SK-N-MC (cell line): ENCODE results near the gene SETD1A.

Experiments
- DNase-seq: peaks from one replicate; pipeline ENCODE4 v3.0.0-alpha.2; 2011; ENCODE audit warnings: low read depth, low spot score
- H3K27ac ChIP-seq: fragments of 200-600 bp; sonication (generic); 2 replicates; pipeline ENCODE4 v1.5.1; 2016; ENCODE audit warnings: mixed run types
- H3K36me3 ChIP-seq: fragments of 200-600 bp; sonication (generic); 2 replicates; pipeline ENCODE4 v1.6.1; 2017; ENCODE audit warnings: antibody characterized with exemption, low read length, mixed read lengths; ENCODE audit not compliant: insufficient read depth
- H3K4me3 ChIP-seq: fragments of 200-600 bp; sonication (generic); 2 replicates; pipeline ENCODE4 v1.5.1; 2016
- H3K9ac ChIP-seq: fragments of 200-600 bp; sonication (generic); 2 replicates; pipeline ENCODE4 v1.8.0; 2017; ENCODE audit warnings: mixed run types, mixed read lengths; ENCODE audit not compliant: insufficient read length
- H3K9me3 ChIP-seq: fragments of 200-600 bp; sonication (generic); 2 replicates; pipeline ENCODE4 v1.6.1; 2017; ENCODE audit warnings: low read depth, mild to moderate bottlenecking, antibody characterized with exemption, low read length, moderate library complexity, mixed read lengths
- EZH2 ChIP-seq: fragments of 200-600 bp; sonication (generic); IDR thresholded peaks from one replicate; pipeline ENCODE4 v1.6.1; 2017; ENCODE audit warnings: antibody characterized with exemption
- FOXP2 ChIP-seq: optimal IDR thresholded peaks from 2 replicates; pipeline ENCODE3; 2011; ENCODE audit warnings: mild to moderate bottlenecking, moderate library complexity; ENCODE audit not compliant: insufficient read depth; ENCODE audit errors: extremely low read length, control extremely low read depth
- POLR2AphosphoS5 ChIP-seq: IDR thresholded peaks from 2 replicates; pipeline ENCODE4 v1.6.1; 2012; ENCODE audit warnings: mild to moderate bottlenecking, low read depth, low read length, borderline replicate concordance

SETD1A gene

DNA sequence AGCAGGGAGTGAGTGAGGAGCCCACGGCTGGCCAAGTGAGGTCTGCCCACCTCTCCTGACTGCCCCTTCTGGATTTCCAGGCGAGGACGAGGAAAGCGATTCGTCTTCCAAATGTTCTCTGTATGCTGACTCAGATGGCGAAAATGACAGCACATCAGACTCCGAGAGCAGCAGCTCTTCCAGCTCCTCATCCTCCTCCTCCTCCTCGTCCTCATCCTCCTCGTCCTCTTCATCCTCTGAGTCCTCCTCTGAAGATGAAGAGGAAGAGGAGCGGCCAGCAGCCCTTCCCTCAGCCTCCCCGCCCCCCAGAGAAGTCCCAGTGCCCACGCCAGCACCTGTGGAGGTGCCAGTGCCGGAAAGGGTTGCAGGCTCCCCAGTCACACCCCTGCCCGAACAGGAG lies 13.7 kb downstream of the SETD1A start:
- H3K9me3 ChIP-seq = no peaks in the 10 kb centered on the region
- H3K4me3 ChIP-seq = no peak overlapping the region
- no peak for TF ChIP-seq FOXP2
- no peak for TF ChIP-seq POLR2AphosphoS5
- TF ChIP-seq EZH2 = no peak
- no peak overlapping the region for H3K9ac ChIP-seq
- no peak for DNase-seq
- H3K36me3 ChIP-seq = peaks cover 69% of the 10 kb centered on the region
- H3K27ac ChIP-seq = no peak overlapping the region

DNA sequence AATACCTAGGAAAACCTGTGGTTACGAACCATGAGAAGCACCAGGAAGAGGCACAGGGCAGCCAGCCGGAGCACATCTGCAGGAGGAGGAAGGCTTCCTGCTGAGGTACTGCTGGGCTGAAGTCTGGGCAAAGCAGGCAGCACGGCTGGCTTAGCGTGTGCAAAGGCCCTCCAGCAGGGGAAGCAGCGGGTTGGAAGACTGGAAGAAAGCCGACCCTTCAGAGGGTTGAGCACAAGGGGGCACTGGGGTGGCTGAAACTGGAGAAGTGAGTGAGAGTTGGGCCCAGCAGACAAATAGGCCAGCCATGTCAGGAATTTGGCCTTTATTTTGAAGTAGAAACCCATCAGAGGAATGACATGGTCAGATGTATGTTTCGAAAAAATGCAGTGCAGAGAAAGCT lies 15.3 kb downstream of the SETD1A start:
- no peak overlapping the region for H3K9ac ChIP-seq
- no peak for DNase-seq
- TF ChIP-seq EZH2 (no peak), POLR2AphosphoS5 (no peak), FOXP2 (no peak)
- peaks cover 69% of the 10 kb centered on the region for H3K36me3 ChIP-seq
- H3K9me3 ChIP-seq = no peaks in the 10 kb centered on the region
- H3K4me3 ChIP-seq = no peak overlapping the region
- no peak overlapping the region for H3K27ac ChIP-seq

DNA sequence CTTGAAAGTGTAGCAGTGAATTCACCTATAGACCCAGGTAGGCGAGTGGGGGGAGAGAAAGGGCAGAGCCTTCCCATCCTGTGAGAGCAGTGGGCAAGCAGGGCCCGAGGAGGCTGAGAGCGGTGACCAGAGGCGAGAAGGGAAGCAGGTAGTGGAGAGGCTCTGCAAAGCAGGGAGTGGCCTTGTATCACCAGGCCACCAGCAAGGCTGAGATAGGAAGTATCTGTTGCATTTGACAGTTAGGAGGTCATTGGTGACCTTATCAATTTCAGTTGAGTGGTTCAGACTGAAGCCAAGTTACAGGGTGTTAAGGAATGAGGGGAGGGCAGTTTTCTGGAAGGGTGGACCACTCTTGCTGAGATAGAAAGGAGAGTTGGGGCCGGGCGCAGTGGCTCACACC lies 16.8 kb downstream of the SETD1A start:
- no peak for TF ChIP-seq POLR2AphosphoS5
- TF ChIP-seq FOXP2 = no peak
- no peak for TF ChIP-seq EZH2
- Histone ChIP-seq H3K36me3 (peaks cover 68% of the 10 kb centered on the region), H3K9me3 (no peaks in the 10 kb centered on the region), H3K27ac (no peak overlapping the region), H3K4me3 (no peak overlapping the region), H3K9ac (no peak overlapping the region)
- no peak for DNase-seq

DNA sequence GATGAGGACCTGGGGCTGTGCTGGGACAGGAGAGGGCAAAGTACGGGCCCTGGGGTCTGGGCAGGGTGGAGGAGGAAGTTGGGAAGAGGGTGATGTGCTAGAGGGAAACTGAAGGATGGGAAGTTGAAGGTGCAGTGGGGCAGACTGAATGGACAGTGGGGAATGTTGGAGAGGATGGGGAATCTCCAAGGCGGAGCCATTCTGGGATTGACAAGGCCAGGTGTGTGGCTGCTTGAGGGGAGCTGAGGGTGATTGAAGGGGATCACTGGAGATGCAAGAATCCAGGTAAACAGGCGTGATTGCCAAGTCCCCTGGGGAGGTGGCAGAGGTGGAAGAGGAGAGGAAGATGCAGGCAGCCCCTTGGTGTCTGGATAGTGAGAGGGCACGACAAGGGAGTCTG lies 18.9 kb downstream of the SETD1A start:
- Histone ChIP-seq H3K9me3 (no peaks in the 10 kb centered on the region), H3K9ac (no peak overlapping the region), H3K4me3 (no peak overlapping the region), H3K27ac (no peak overlapping the region), H3K36me3 (peaks cover 65% of the 10 kb centered on the region)
- no peak for DNase-seq
- TF ChIP-seq POLR2AphosphoS5 = no peak
- TF ChIP-seq FOXP2 = no peak
- no peak for TF ChIP-seq EZH2

DNA sequence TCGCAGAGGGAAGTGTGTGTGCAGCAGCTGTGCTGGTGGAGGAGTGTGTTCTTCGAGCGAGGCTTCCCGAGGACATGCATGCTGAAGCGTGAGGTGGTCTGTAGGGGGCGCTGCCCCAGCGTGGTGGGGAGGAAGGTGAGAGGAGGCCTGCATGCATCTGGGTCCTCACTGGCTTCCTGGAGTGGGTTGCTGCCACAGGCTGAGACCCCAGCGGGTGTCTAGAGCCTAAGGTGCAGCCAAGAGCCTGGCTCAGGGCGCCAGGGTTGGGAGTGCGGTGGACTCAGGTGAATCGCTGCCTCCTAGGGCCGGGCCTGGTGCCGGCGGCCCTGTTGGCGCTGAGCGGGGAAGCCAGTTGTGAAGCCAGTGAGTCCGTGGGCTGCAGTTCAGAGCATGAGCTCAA lies 19.9 kb downstream of the SETD1A start:
- no peak for TF ChIP-seq FOXP2
- TF ChIP-seq POLR2AphosphoS5 = no peak
- no peak for TF ChIP-seq EZH2
- H3K27ac ChIP-seq = no peak overlapping the region
- DNase-seq = no peak
- H3K9ac ChIP-seq = no peak overlapping the region
- no peak overlapping the region for H3K4me3 ChIP-seq
- H3K36me3 ChIP-seq = peaks cover 57% of the 10 kb centered on the region
- no peaks in the 10 kb centered on the region for H3K9me3 ChIP-seq

DNA sequence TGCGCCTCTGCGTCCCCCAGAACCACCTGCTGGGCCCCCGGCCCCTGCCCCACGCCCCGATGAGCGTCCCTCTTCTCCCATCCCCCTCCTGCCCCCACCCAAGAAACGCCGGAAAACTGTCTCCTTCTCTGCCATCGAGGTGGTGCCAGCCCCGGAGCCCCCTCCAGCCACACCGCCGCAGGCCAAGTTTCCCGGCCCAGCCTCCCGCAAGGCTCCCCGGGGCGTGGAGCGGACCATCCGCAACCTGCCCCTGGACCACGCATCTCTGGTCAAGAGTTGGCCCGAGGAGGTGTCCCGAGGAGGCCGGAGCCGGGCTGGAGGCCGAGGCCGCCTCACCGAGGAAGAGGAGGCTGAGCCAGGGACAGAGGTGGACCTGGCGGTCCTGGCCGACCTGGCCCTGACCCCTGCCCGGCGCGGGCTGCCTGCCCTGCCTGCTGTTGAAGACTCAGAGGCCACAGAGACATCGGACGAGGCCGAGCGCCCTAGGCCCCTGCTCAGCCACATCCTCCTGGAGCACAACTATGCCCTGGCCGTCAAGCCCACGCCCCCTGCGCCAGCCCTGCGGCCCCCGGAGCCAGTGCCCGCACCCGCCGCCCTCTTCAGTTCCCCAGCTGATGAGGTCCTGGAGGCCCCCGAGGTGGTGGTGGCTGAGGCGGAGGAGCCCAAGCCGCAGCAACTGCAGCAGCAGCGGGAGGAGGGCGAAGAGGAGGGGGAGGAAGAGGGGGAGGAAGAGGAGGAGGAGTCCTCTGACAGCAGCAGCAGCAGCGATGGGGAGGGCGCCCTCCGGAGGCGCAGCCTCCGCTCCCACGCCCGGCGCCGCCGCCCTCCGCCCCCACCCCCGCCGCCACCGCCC lies 21.8 kb downstream of the SETD1A start:
- Histone ChIP-seq H3K9me3 (no peaks in the 10 kb centered on the region), H3K4me3 (no peak overlapping the region), H3K36me3 (peaks cover 45% of the 10 kb centered on the region; the same call in 1 of the 2 replicates), H3K9ac (no peak overlapping the region), H3K27ac (no peak overlapping the region)
- no peak for DNase-seq
- TF ChIP-seq POLR2AphosphoS5 (no peak), EZH2 (no peak), FOXP2 (no peak)

DNA sequence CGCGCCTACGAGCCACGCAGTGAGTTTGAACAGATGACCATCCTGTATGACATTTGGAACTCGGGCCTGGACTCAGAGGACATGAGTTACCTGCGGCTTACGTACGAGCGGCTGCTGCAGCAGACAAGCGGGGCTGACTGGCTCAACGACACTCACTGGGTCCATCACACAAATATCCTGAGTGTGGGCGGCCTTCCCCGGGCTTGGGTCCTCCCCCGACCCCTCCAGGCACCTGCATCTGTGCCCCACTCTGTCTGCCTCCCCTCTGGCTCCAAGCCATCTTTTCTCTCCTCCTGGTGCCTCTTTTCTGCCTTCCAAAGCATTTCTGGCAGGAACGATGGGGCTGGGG lies 22.4 kb downstream of the SETD1A start:
- Histone ChIP-seq H3K9ac (no peak overlapping the region), H3K9me3 (no peaks in the 10 kb centered on the region), H3K4me3 (no peak overlapping the region), H3K36me3 (peaks cover 44% of the 10 kb centered on the region; the same call in 1 of the 2 replicates), H3K27ac (no peak overlapping the region)
- TF ChIP-seq FOXP2 (no peak), EZH2 (no peak), POLR2AphosphoS5 (no peak)
- DNase-seq = no peak

DNA sequence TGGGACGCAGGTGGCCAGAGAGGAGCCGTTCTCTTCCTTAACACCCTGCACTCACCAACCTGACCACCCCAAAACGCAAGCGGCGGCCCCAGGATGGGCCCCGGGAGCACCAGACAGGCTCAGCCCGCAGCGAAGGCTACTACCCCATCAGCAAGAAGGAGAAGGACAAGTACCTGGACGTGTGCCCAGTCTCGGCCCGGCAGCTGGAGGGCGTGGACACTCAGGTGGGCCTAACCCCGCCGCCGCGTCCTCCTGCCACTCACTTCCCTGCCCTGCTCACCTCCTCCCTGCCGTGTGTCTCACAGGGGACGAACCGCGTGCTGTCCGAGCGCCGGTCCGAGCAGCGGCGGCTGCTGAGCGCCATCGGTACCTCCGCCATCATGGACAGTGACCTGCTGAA lies 22.9 kb downstream of the SETD1A start:
- Histone ChIP-seq H3K4me3 (no peak overlapping the region), H3K9me3 (no peaks in the 10 kb centered on the region), H3K9ac (no peak overlapping the region), H3K27ac (no peak overlapping the region), H3K36me3 (peaks cover 41% of the 10 kb centered on the region; the same call in 1 of the 2 replicates)
- no peak for DNase-seq
- TF ChIP-seq FOXP2 = no peak
- TF ChIP-seq POLR2AphosphoS5 = no peak
- no peak for TF ChIP-seq EZH2

DNA sequence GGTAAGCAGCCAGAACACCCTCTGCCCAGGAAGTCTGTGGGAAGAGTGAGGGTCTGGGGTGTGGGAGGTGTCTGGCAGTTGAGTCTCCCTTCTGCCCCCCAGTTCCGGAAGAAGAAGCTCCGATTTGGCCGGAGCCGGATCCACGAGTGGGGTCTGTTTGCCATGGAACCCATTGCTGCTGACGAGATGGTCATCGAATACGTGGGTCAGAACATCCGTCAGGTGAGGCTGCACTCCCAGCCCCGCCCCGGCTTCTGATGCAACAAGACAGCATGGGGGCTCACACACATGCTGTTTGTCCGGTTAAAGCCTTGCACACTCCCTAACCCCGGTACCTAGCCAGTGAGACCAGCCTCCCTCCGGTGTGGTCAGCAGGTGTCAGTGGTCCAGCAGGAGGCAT lies 23.4 kb downstream of the SETD1A start:
- H3K9ac ChIP-seq = no peak overlapping the region

More for the DNA sequence above, 23.4 kb downstream of the SETD1A start:
- H3K27ac ChIP-seq = no peak overlapping the region
- TF ChIP-seq POLR2AphosphoS5 (no peak), EZH2 (no peak)
- peaks cover 37% of the 10 kb centered on the region; the same call in 1 of the 2 replicates for H3K36me3 ChIP-seq
- no peaks in the 10 kb centered on the region for H3K9me3 ChIP-seq
- no peak for DNase-seq
- H3K4me3 ChIP-seq = no peak overlapping the region
